ENCODE measurements around the gene TSPAN16.

TSPAN16 gene, protein sequence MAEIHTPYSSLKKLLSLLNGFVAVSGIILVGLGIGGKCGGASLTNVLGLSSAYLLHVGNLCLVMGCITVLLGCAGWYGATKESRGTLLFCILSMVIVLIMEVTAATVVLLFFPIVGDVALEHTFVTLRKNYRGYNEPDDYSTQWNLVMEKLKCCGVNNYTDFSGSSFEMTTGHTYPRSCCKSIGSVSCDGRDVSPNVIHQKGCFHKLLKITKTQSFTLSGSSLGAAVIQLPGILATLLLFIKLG

GRCh38 chr19:11295665-11296245 is at the start of gene TSPAN16:
TSPAN16 (plus strand) TSS chr19:11296160; CDS start chr19:11296298, 138 bp downstream.
- no peak for DNase-seq

DNA sequence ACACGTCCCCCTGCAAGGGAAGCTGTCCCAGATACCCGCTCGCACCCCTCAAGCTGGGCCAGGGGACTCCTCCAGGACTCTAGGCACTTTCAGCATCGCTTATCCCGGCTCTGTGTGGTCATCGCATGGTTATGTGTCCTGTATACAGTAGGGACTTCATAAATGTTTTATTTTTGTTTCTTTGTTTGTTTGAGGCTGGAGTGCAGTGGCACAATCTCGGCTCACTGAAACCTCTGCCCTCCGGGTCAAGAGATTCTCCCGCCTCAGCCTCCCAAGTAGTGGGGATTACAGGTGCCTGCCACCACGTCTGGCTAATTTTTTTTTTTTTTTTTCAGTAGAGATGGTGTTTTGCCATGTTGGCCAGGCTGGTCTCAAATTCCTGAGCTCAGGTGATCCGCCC is 49.0 kb upstream of the TSPAN16 start:
- DNase-seq: no peak

GRCh38 chr19:11247391-11247790 is 48.6 kb upstream of the TSPAN16 start:
- no peak for DNase-seq

DNA sequence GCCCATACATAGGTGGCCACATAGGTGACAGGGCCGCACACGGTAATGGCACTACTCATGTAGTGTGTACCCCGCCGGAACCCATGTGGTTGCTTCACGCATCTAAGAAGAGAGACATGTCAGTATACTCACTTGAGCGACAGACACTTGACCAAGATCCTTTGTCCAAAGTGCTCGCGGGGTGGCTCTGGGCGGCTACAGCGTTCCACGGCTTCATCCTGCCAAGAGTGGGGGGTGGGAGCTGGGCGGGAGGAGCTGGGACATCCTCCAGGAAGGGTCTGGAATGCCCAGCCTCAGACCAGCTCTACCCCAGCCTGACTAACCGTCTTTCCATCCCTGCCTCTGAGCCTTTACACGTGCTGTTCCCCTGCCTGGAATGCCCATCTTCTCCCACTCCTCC is 48.0 kb upstream of the TSPAN16 start:
- no peak for DNase-seq

- no peak for DNase-seq
These were observed 47.1 kb upstream of the TSPAN16 start for GRCh38 chr19:11248852-11249251.

DNA sequence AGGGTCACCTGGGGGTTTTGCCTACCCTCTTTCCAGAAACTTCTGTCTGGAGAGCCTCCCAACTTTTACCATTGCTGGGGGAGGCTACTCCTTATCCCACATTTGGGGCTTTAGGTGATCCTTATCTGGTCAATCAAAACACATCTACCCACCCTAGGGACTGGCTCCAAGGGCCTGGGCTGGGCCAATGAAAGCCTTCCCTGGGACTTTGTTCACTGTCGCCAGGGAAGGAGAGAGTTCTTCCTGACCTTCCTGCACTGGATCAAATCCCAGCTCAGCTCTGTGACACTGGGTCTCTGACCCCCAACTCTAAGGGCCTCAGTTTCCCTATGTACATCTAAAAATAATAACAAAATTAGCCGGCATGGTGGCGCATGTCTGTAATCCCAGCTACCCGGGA is 44.7 kb upstream of the TSPAN16 start:
- no peak for DNase-seq

DNA sequence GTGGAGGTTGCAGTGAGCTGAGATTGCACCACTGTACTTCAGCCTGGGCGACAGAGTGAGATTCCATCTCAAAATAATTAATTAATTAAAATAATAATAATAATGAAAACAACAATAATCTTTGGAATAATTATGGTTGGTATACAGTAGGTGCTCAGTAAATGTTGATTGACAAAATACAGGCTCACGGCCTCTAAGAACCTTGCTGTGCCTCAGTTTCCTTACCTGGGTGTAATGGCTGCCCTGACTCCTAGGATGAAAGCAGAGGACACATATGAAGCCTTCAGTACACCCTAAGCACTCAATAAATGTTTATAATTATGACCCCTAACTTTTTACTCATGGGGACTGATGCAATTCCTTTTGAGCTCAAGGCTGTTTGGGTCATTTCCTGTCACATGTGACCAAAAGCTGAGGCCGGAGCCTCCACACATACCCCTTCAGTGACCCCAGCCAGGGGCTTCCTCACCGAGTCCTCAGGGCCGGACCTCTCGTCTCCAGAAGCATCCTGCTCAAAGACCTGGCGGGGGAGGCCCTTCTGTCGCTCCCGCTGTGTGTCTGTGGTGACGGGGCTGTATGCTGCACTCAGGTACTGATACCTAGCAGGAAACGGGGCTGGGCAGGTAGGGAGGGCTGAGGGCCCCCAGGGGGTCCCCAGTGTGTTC is 44.2 kb upstream of the TSPAN16 start:
- no peak for DNase-seq

GRCh38 chr19:11252665-11253355 is 43.1 kb upstream of the TSPAN16 start:
- no peak for DNase-seq

- DNase-seq: no peak
These were observed 41.3 kb upstream of the TSPAN16 start for GRCh38 chr19:11254666-11255065.

DNA sequence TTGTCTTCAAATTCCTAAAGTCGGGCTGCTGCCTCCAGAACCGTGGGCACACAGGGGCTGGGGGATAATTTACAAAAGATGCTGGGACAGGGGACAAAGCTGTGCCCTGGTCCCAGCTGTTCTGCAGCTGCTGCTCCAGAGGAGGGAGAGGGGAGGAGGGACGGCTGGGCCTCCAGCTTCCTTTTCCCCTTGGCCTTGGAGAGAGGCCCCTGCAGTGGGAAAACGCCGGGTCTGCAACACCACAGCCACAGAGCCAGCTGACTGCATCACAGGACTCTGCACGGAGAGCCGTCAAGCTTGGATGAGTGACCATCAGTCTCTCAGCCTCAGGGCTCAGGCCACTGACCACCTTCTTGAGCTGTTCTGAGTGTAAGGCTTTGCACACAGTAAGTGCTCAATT is 39.8 kb upstream of the TSPAN16 start:
- DNase-seq: no peak

GRCh38 chr19:11257846-11258380 is 38.0 kb upstream of the TSPAN16 start:
- DNase-seq: no peak

DNA sequence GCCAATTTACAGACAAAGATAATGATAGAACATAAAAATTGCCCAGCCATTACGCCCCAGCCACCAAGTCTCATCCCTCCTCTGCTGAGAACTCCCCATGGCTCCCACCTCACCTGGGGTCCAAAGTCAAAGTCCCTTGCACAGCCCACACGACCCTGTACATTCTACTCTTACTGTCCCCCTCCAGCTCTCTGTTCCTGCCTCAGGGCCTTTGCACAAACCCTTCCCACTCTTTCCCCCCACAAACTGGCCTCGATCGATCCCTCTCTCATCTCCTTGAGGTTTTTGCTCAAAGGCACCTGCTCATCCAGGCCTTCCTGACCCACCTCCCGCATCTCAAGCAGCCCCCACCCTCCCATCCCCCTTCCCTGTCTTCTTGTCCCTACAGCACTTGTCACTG is 35.0 kb upstream of the TSPAN16 start:
- no peak for DNase-seq

- DNase-seq: no peak
These were observed 34.5 kb upstream of the TSPAN16 start for GRCh38 chr19:11261431-11261970.

DNA sequence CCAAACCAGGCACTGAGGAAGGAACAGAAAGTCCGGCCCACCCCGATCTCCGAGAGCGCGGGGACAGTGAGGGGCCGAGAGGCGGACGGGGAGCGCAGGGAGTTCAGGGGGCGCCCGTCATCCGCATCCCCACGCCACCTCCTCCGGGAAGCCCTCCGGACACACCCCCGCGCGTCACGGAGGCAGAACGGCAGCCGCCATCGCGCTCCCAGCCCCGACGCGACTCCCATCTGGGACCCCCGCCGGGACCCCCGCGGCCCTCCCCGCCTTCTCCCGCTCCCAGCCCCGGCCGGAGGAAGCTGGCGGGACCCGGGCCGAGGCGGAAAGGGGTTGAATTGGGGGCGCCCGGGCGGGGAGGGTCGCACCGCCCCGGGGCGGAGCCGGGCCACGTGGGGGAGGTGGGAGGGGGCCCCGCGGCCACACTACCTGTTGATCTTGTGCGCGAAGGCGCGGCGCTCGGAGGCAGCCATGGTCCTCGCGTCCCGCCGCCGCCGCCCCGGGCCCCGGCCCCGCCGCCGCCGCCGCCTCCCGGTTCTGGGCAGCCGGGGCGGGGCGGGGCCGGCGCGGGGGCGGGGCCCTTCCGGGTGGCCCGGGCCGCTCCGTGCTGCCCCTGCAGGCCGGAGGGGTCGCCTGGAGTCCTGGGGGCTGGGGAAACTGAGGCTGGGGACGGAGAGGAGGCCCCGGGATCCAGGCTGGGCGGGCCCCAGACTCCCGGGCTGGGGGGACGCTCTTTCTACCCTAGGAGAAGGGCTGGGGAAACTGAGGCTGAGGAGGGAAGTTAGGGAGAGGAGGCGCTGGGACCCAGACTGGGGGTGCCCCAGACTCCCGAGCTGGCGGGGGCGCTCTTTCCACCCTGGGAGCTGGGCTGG is 33.8 kb upstream of the TSPAN16 start, which contains the start of gene DOCK6:
TSS of gene DOCK6 (minus strand) at position 554 of the 869 bp plus-strand sequence. CDS start at position 470, 84 bp downstream.
- peak in 1 of 2 donors; percentile 10 for DNase-seq

- no peak for DNase-seq
These were observed 32.2 kb upstream of the TSPAN16 start for GRCh38 chr19:11263726-11264125.

GRCh38 chr19:11264452-11265176 is 31.3 kb upstream of the TSPAN16 start:
- no peak for DNase-seq

DNA sequence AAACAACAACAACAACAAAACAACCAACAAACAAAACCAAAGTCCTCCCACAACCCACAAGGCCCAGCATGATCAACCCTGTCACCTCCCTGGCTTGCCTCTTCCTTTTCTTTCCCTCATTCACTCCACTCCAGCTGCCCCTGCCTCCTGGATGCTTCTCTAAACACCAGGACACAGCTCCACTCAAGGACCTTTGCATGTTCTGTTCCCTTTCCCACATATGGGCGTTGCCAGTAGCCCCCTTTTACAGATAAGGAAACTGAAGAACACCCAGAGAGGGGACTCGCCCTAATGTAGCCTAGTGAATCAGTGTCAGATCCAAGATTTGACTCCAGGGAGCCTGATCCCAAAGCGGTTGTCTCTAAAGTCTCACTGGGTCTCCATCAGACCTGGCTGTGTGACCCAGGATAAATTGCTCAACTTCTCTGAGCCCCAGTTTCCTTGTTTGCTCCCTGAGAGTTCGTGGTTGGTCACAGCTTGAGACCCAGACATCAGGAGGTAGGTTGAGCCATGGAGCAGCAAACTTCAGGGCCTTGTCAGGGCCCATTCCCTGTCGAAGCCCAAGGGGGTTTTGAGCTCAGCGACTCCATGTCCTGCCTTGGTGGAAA is 30.7 kb upstream of the TSPAN16 start:
- DNase-seq: no peak

- DNase-seq: no peak
These were observed 30.1 kb upstream of the TSPAN16 start for GRCh38 chr19:11265785-11266236.

- DNase-seq: no peak
These were observed 28.5 kb upstream of the TSPAN16 start for GRCh38 chr19:11267316-11268085.

DNA sequence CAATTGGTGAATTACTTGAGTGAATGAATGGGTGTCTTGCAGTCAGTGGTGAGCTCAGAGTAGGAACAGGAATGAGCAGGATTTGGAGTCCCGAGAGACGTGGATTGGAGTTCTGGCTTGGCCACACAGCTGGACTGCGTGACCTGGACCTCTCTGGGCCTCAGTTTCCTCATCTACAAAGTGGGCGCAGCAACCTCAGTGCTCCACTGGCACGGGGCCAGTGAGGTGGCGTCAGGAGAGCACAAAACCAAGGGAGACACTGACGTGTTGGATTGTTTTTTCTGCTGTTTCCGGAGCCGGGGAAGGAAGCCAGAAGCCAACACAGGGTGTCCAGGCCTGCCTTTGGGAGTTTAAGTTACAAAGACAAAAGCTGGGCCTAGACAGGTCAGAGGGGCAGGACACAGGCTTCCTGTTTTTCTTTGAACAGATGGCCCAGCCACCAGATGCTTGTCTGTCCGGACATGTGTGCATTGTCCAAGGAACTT is 27.1 kb upstream of the TSPAN16 start:
- DNase-seq: no peak

Measured in activated CD4-positive, alpha-beta T cell treated with anti-CD3 and anti-CD28 coated beads for 4 hours (primary cell).